Measurements from ENCODE around the gene BAIAP3.

The BAIAP3 gene

DNA sequence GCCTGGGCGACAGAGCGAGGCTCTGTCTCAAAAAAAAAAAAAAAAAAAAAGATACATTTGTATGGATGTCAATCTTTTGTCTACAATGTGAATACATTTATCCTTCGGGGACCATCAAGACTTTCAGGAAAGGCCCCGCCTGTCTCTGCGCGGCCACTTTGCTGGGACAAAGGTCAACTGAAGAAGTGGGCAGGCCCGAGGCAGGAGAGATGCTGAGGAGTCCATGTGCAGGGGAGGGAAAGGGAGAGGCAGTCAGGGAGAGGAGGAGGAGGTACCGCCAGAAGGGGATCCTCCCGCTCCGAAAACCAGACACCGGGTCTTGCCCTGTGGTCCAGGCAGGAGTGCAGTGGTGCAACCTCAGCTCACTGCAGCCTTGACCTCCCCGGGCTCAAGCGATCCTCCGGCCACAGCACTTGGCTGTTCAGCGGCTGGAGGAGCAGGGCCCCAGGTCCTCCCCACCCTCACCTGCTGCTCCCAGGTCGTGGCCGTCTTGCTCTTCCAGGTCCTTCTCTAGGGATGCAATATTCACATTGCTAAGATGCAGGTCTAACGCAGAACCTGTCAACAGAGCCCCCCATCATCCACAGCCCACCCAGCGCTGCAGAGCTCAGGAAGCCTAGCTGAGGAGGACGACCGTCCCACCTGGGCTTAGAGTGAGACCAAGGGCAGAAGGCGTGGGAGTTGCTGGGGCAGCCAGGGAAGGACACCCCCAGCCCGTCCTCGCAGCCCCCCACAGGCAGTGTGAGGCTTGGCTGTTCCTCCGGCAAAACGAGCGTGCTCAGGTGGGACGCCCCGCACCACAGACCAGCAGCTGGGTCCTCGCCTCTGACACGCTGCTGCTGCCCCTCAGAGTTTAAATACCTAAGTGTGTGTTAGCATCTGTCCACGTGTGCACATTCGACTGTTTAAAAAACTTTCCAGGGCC lies 37.9 kb downstream of the BAIAP3 start:
- no peak for DNase-seq (ENCODE audit: low spot score)

DNA sequence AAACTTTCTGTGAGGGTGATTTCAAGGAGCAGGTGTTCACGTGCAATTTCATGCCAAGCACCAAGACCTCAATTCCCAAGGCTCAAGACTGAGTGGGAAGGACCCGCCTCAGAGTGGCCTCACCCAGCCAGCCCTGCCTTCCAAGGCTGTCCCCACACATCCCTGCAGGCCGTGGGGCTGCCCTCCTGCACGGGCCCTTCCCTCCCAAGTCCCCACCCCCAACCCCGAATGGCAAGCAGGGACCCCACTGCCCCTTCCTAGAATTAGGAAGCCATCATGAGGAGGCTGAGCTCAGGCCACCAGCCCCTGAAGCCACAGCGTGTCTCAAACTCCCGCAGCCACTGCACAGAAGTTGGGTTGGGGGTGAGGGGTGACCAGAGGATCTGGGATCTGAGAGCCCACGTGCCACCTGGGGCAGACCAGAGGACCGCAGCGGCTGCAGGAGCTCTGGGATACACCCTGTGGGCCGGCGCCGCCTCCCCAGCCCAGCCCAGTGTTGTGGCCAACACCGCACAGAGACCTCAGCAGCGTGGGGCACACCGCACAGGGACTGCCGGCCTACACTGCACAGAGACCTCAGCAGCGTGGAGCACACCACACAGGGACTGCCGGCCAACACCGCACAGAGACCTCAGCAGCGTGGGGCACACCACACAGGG lies 39.0 kb downstream of the BAIAP3 start:
- no peak for DNase-seq (ENCODE audit: low spot score)

DNA sequence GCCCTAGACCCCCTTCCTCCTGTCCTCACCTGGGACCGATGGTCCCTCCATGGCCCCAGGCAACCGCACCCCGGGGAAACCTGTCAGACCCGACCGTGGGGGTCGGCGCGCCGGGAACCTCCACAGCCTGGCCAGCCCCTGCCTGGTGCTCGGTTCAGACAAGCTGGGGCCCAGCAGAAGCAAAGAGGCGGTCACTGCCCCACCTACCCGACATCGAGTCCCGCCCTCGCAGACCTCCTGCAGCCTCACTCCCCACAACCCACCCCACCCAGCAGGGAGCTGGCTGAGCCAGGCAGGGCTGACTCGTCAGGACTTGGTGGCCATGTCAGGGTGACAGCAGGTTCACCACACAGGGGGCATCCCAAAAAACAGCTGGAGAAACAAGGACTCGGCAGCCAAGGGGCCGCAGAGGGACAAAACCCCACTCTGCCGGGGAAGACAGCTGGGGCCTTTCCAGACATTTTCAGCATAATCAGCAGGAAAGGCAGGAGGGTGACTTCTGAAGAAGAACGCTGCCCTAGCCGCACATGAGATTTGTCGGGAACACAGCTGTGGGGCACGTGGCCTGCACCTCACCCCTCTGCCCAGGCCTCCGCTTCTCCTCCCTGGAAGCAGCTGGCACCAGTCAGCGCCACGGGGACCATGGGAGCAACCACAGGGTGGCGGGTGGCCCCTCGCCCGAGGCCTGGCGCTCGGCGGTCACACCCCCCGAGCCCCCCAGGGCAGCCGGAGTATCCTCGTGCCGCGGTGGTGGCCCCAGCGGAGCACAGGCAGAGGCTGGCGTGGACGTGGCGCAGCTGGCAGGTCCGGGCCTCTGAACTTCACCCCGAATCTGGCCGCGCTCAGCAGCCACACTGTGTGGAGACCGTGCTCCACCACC lies 41.2 kb downstream of the BAIAP3 start:
- DNase-seq (ENCODE audit: low spot score) = no peak

DNA sequence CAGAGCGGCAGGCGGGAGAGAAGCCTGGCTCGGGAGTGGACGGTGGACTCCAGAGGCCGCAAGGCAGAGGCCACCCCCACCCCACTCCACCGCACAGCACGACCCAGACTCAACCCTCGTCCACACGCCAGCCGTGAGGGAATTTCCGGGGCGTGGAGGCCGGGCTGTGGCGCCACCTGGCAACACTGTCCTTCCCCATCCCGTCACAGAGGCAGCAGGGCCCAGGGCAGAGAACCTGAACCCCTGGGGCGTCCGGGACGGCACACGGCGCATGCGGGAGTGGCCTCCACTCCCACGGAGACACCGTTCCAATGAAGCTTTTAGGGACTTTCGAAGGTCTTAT lies 41.8 kb downstream of the BAIAP3 start:
- no peak for DNase-seq (ENCODE audit: low spot score)

DNA sequence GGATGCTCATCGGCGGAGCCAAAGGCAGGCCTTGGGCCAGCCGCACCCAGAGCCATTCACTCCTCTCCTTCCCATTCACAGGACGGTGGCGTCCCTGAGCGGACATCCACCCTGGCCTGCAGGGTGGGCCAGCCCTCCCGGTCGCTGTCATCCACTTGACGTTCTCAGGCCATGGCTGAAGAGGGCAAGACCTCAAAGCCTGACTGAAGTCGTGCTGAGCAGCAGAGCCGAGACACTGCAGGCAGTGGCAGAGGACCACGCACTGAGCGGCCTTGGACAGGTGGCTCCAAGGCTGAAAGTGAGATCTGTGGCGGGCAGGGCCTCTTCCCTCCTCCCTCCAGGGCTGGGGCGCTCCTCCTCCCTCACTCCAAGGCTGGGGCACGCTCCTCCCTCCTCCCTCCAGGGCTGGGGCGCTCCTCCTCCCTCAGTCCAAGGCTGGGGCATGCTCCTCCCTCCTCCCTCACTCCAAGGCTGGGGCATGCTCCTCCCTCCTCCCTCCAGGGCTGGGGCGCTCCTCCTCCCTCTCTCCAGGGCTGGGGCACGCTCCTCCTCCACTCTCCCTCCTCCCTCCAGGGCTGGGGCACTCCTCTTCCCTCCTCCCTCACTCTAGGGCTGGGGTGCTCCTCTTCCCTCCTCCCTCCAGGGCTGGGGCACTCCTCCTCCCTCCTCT lies 42.4 kb downstream of the BAIAP3 start:
- DNase-seq (ENCODE audit: low spot score) = no peak

DNA sequence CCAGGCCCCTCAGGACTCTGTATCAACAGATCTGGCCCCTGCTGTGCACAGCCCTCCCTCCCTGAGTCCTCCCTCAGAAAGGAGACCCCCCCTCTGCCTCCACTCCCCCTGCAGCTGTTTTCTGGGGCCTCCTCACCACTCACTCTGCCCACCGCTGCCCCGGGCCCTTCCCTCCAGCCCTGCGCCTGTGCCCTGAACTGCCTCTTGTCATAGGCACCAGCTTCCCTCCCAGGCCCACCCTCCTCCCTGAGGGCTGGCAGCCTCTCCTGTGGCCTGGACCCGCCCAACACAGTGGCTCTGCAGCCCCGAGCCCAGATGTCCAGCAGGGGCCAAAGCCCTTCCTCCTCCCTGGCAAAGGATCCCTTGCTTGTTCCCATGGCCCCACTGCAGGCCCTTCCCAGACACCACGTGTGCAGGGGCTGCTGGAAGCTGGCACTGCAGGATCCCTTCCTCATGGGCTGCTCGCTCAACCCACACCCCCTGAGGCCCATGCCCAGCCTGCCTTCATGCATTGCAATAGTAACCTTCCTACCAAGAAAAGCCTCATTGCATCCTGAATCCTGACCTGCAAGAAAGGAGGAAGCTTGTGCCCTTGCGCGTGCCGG lies 44.1 kb downstream of the BAIAP3 start:
- no peak for DNase-seq (ENCODE audit: low spot score)

DNA sequence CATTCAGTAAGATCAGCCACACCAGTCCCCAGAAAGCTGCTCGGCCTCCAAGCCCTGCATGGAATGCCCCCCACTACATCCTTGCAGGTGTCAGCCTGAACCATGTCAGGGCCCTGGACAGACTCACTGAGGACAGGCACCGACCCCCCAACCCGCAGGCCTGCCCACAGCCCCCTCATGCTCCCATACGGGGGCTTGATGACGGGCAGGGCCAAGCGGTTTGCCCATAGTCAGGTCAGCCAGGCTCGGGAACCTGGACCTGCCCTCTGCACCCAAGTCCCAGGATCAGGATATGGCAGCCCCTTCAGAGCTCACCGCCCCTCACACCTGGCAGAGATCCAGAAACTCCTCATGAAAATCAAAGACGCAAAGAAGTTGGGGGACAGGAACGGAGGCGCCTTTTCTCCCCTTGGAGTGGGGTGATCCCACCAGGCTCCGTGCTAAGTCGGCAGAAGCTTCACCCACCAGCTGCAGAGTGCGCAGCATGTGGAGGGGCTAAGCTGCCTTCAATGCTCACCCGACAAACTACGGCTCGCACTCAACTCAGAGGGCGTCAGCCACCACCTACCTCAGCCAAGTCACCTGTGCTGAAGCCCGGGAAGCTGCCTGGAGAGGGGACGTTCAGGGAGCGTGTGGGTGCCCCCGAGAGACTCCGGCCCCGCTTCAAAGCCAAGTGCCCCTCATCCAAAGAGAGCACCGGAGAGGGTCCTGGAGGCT lies 44.8 kb downstream of the BAIAP3 start:
- peak; percentile 41 for DNase-seq (ENCODE audit: low spot score)

DNA sequence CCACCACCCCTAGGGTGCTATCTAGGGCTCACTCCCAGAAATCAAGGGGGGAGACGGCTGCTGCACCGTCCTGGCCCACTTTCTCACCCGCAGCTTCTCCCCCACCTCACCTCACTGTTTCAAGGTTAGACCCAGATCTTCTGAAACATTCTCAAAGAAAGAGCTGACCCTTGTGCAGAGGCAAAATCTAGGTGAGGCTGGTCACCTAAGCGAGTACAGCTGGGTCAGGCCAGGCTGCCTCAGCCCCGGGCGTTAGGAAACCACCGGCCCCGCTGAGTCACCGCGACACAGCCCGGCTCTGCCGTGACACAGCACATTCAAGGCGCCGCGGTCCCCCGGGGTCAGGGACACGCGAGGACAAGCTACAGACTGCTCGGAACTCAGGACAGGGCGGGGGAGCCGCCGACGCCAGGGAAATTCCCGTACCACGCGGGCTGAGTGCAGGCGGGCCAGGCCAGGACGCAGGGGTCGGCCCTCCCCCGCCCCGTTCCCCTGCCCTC lies 45.4 kb downstream of the BAIAP3 start:
- DNase-seq (ENCODE audit: low spot score) = peak; percentile 71

DNA sequence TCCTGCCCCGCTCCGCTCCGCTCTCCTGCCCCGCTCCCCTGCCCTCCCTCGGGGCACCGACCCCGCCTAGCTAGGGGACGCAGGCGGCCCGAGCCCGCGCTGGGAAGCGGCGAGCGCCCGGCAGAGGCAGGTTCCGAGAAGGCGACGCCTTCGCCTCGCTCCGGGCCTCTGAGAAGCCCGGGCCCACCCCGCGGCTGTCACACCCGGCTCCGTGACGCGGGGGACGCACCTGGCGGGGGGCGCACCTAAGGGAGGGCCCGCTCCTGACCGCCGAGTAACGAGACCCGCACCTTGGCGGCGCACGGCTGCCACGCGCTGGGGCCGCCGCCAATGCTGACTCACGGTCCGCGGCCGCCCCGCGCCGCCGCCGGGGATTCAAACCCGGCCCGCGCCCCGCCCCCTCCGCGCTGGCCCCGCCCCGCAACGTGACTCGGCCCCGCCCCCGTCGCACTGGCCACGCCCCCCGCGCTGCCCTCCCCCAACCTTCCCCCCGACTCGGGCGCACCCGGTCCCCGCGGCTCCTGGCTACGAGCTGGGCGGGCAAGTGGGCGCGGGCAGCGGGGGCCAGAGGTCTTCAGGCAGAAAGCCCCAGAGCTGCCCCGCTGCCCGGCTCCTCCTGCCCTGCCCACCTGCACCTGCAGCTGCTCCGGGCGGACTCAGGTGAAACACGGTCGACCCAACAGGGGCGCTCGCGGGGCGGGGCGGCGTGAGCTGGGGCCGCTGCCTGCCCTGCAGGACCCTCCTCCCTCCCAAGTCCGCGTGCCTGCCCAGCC lies 46.0 kb downstream of the BAIAP3 start:
- DNase-seq (ENCODE audit: low spot score) = peak; percentile 78

DNA sequence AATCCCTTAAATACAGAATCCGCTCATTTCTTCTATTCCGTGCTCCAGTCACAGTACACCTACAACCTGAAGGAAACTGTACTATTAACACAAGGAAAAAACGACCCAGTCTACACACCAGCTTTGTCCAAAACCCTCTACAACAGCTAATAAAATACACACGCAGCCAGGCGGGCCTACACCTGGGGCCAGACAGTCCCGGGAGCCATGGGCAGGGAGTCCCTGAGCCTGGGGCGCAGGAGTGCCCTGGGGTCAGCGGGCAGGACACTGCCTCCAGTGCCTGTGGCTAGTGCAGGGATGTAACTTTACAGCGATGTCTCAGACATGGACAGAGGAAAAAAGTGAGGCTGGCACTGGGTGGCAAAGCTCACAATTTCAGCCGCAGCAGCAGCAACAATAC lies 46.8 kb downstream of the BAIAP3 start:
- peak; percentile 39 for DNase-seq (ENCODE audit: low spot score)

DNA sequence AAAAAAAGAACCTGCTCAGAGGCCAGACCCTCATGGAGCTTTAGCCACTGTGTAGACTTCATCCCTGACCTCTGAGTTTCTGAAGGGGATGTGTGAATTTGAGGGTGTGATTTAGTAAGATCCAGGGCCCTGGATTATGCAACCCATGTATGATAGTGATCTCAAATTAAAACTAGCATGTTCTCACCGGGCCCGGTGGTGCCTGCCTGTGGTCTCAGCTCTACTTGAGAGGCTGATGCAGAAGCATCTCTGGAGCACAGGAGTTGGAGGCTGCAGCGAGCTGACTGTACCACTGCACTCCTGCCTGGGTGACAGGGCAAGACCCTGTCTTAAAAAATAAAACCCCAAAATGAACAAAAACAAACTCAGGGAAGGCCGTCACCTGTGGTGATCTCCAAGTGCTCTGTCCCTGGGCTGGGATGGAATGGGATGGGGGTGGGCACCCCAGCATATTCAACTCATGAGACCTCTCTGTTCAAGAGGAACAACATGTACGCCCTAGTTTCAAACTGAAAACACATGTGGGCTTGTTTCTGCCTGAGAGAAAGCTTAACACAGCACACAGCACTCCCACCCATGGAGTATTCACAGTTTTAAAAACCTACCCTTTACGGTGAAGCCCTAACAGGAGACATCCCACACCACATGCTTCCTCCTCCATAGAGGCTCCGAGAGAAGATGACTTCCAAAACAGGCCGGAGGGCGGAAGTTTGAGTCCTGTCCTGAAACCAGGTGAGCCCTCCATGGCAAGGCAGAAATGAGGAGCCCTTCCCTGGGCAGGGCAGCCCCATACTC lies 48.4 kb downstream of the BAIAP3 start:
- no peak for DNase-seq (ENCODE audit: low spot score)

DNA sequence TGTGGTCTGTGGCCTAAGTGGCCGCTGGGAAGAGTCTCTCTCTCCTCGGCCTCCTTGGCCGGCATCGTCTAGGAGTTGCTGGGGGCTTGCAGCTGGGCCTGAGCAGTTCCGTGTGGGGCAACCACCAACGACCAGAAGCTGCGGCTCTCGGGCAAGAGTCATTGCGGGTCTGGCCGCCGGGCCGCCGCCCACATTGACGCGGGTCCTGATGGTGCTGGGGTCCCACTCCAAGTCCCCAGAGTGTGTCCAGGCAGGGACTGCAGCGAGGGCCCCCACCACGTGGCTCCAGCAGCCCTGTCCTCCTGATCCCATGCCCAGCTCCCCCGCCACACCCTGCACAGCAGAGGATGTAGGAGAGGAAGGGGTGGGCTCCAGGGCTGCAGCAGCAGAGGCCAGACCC lies 50.1 kb downstream of the BAIAP3 start:
- DNase-seq (ENCODE audit: low spot score) = no peak

DNA sequence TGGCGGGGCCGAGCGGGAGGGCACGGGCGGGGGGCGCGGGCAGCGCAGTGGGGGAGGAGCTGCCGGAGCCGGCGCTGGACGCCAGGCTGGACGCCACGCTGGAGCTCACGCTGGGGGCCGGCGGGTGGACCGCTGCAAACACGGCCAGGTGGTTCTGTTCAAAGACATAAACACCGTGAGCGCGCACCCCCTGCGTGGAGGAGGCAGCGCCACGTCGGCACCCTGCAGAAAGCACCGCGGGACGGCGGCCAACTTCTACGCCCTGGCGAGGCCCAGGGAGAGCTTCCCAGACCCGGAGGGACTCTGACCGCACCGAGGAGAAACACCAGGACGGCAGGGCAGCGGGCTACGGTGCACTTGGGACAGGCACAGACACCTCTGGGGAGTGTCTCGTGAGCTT lies 51.8 kb downstream of the BAIAP3 start:
- DNase-seq (ENCODE audit: low spot score) = no peak

DNA sequence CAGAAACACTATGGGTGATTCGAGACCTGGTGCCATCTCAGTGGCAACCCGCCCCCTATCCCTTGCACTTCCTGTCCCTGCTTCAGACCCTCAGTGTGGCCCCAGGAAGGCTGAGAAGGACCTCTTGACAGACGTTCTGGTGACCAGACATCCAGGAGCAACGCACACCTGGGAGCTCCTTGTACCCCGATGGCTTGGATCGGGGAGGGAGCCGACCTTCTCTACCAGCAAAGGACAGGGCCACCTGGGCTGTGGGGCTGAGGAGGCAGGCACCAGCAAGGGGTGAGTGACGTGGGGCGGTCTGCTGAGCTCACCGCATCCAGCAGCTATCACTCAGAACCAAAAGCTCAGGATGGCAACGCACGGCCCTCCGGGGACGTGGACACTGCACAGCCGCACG lies 53.9 kb downstream of the BAIAP3 start:
- DNase-seq (ENCODE audit: low spot score) = no peak

DNA sequence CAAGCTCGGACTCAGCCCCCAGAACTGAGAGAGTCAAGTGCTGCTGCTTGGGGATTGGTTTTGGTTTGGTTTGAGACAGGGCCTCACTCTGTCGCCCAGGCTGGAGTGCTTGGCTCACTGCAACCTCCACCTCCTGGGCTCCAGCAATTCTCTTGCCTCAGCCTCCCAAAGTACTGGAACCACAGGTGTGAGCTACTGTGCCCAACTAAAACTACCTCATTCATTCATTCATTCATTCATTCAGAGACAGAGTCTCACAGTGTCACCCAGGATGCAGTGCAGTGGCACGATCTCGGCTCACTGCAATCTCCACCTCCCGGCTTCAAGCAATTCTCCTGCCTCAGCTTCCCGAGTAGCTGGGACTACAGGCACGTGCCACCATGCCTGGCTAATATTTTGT lies 56.3 kb downstream of the BAIAP3 start:
- no peak for DNase-seq (ENCODE audit: low spot score)

DNA sequence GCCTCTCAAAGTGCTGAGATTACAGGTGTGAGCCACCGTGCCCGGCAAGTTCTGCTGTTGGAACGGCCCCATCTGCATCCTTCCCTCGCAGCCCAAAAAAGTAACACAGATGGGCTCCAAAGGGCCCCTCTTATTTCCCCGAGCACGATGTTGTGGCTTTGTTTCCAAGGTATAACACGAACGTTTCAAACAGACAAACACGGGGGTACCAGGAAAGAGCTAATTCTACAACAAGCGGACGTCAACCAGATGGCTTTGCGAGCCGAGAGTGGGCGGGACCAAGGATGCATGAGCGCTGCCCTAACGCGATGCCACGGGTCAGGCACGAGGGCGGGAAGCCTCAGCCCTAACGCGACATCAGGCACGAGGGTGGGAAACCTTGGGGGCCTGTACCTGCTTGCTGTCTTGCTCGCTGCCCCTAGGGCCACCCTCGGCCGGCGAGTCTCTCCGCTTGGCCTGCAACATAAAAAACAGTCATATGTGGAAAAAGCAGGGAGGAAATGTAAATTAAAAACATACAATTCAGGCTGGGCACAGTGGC lies 56.9 kb downstream of the BAIAP3 start:
- no peak for DNase-seq (ENCODE audit: low spot score)

DNA sequence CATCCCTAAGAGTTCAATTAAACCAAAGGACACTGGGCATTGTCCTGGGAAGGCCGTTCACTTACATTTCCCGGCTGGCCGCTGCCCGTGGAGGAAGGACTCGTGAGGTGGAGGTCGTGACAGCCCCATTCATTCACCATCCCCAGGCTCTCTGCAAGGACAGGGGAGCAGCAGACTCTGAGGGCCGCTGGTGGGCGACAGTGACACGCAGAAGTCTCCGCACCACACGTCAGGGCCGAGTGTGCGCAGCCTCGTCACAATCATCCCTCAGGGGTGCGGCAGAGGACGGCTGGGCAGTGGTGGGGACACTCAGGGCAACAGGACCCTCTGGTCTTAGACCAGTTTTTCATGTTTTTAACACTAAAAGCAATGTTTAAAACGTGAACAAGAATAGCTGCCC lies 59.4 kb downstream of the BAIAP3 start:
- no peak for DNase-seq (ENCODE audit: low spot score)

DNA sequence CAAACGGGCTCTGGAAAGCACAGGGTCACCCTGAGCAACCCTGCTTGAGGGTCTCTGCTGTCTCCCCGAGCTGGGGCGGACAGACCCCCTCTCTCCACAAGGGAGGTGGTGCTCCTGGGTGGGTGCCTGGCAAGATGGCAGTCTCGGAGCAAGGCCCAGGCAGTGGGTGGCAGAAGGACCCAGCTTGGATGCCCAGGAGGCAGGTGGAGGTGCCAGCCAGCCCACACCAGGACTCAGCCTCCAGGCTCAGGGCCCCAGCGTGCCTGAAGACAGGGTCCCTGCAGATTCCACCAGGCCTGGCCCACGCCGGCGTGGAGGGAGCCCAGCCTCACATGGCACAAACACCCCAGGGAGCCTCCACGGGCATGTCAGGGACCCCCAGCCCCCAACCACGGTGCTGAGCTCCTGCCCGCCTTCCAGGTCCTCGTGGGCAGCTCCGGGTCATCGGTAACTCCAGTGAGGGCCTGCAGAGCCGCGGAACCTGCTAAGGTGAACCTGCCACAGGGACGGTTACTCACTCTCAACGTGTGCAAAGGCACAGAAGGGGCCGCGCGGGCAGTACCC lies 60.2 kb downstream of the BAIAP3 start:
- no peak for DNase-seq (ENCODE audit: low spot score)
